AG04449 (cell line): ENCODE data around the gene SDC1.
"Not testable (repeated sequence)": the region's sequence is repeated elsewhere in the genome, so short reads cannot be mapped to it uniquely, and the experiment has no call there.

Source experiments
- CTCF ChIA-PET: fragments of 350-600 bp; formaldehyde crosslinking; extraction: SDS; loops from one replicate; lab custom pipeline; 2021; ENCODE audit warnings: antibody characterized with exemption; lab: Yijun Ruan, JAX
- POLR2A ChIA-PET: fragments of 400-600, 350-600 bp; formaldehyde crosslinking; extraction: SDS; loops from one replicate; lab custom pipeline; 2020; ENCODE audit warnings: antibody characterized with exemption, inconsistent platforms; lab: Yijun Ruan, JAX
- DNase-seq: peaks from one replicate; pipeline ENCODE4 v3.0.0-alpha.2; 2010; ENCODE audit warnings: low read depth, low spot score
- H3K4me3 ChIP-seq: 2 replicates; pipeline ENCODE4 v1.5.1; 2011; ENCODE audit warnings: low read depth, mild to moderate bottlenecking, control low read depth, low read length
- TF ChIP-seq, protein P1 (sequence below): IDR thresholded peaks from one replicate; pipeline ENCODE4 v1.5.1; 2011; ENCODE audit warnings: mild to moderate bottlenecking, moderate library complexity, low read length, control low read depth, inconsistent platforms; ENCODE audit not compliant: insufficient read depth; ENCODE audit errors: missing control alignments

Gene SDC1, protein sequence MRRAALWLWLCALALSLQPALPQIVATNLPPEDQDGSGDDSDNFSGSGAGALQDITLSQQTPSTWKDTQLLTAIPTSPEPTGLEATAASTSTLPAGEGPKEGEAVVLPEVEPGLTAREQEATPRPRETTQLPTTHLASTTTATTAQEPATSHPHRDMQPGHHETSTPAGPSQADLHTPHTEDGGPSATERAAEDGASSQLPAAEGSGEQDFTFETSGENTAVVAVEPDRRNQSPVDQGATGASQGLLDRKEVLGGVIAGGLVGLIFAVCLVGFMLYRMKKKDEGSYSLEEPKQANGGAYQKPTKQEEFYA

DNA sequence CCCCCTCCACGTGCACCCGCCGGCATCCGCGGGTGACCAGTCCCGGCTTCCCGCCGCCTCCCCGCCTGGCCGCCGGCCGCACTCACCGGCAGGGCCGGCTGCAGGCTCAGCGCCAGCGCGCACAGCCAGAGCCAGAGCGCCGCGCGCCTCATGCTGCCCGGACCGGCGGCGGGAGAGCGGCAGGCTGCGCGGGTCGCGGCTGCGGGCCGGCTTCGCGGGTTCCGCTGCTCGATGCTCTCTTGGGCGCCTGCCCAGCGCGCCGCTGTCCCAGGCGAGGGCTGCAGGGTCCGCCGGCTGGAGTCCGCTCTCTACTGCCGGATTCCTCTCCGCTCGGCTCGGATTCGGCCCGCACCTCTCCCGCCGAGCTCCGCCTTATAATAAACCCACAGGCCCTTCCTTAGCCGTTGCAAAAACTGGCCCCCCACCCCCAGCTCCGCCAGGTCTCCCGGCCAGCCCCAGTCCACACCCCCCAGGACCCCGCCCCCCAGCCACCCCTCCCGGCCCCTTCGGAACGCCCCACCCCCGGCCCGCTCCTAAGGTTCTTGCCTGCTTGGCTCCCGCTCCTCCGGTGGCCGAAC lies at the start of gene SDC1:
Gene SDC1, minus strand, starts transcription at position 415 of the 578 bp plus-strand sequence. Its CDS starts 263 bp downstream, at position 152.
- peak within 1 kb of the TSS; percentile 64 for H3K4me3 ChIP-seq
- TF ChIP-seq, protein P1, sequence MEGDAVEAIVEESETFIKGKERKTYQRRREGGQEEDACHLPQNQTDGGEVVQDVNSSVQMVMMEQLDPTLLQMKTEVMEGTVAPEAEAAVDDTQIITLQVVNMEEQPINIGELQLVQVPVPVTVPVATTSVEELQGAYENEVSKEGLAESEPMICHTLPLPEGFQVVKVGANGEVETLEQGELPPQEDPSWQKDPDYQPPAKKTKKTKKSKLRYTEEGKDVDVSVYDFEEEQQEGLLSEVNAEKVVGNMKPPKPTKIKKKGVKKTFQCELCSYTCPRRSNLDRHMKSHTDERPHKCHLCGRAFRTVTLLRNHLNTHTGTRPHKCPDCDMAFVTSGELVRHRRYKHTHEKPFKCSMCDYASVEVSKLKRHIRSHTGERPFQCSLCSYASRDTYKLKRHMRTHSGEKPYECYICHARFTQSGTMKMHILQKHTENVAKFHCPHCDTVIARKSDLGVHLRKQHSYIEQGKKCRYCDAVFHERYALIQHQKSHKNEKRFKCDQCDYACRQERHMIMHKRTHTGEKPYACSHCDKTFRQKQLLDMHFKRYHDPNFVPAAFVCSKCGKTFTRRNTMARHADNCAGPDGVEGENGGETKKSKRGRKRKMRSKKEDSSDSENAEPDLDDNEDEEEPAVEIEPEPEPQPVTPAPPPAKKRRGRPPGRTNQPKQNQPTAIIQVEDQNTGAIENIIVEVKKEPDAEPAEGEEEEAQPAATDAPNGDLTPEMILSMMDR: no peak
- ChIA-PET POLR2A (no interaction called here), CTCF (interaction anchor here (0.9 to 3.7 kb wide), 18 partner anchors 9 to 266 kb away, joined by 3 to 35 read pairs (median 6); no protein-coding TSS in a partner anchor)
- DNase-seq: no peak

DNA sequence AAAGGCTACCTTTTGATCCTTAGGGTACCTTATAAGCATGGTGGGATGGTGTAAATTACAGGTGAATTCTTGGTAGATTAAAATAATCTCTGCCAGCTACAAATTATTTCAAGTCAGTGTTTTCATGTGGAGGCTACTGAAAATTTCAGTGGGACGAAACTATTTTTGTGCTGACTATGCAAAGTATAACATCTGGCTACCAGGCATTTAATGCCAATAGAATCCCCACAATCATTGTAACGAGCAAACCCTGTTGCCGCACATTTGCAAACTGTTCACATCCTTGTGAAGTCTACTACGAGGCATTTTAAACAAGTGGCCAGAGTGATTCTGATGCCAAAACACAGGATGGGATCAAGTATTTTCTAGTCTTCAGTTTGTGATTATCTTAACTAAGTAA lies 48.1 kb upstream of the SDC1 start:
- TF ChIP-seq, protein P1: no peak
- H3K4me3 ChIP-seq: no peak overlapping the region
- no peak for DNase-seq
- POLR2A ChIA-PET: no interaction called here
- CTCF ChIA-PET: interaction anchor here (1.1 to 17.2 kb wide), 3 partner anchors 10 to 178 kb away, joined by 3 to 176 read pairs (median 10); no protein-coding TSS in a partner anchor

DNA sequence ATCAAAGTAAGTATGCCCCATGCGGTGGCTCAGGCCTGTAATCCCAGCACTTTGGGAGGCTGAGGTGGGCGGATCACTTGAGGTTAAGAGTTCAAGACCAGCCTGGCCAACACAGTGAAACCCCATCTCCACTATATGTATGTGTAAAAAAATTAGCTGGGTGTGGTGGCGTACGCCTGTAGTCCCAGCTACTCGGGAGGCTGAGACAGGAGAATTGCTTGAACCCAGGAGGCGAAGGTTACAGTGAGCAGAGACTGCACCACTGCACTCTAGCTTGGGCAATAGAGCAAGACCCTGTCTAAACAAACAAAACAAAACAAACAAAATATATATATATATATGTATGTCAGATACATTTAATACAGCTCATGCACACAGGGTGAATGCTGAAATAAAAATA lies 43.4 kb upstream of the SDC1 start:
- DNase-seq, CTCF ChIA-PET, POLR2A ChIA-PET, H3K4me3 ChIP-seq: not testable (repeated sequence)

DNA sequence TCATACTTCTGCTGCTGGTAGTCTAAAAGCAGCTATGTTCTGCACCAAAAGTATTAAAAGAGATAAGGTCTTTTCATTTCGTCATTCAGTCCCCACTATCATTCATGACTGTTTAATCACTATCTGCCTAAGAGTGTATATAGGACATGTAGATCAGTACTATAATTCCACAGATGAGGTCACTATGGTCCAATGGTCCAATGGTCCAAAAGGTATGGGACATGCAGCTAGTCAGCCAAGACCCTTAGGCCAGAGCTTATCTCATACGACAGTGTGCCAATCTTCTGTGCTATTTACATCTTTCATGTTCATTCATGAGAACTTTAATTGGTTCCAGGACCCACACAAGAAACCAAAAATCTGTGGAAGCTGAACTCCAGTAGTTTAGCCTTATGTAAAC lies 42.6 kb upstream of the SDC1 start:
- ChIA-PET POLR2A (no interaction called here), CTCF (interaction anchor here (1.0 to 1.1 kb wide), 2 partner anchors 10 to 24 kb away, joined by 4 read pairs; no protein-coding TSS in a partner anchor)
- TF ChIP-seq, protein P1: no peak
- no peak overlapping the region for H3K4me3 ChIP-seq
- DNase-seq: no peak

DNA sequence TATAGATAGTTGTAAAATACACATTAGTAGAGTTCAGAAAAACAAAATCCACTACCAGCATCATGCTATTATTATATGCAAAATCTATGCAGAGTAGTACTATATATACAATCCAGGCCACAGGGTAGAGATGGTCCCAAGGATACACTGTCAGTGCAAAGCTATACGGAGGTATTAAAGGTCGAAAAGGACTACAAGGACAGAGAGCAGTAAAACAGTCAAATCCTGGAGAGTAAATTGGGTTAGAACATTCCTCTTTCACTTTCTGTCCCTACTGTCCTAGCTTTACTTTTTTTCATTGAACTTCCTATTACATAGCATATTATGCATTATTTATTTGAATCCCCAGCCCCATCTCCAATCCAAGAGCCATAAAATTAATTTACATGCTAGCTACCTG lies 39.7 kb upstream of the SDC1 start:
- TF ChIP-seq, protein P1: no peak
- ChIA-PET POLR2A (no interaction called here), CTCF (interaction anchor here (0.5 to 2.2 kb wide), 4 partner anchors 13 to 161 kb away, joined by 3 to 7 read pairs (median 4); no protein-coding TSS in a partner anchor)
- no peak for DNase-seq
- no peak overlapping the region for H3K4me3 ChIP-seq

DNA sequence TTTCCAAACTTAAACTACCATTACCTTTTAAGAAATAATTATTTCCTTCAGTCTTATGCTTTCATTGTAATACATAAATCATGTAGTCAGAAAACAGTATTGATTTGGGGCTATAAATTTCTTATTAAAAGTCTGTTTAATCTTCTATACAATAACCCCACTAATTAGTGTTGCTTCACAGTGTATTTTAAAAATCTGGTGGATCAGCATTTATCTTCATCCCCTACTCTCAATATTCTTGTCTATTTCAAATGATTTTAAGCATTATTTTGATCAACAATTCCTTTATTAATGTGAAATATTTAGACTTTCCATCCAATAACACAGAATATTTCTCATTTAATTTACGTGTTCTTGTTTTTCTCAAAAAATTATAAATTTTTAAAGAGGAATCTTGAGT lies 32.5 kb upstream of the SDC1 start:
- ChIA-PET POLR2A (no interaction called here), CTCF (no interaction called here)
- no peak for DNase-seq
- TF ChIP-seq, protein P1: no peak
- no peak overlapping the region for H3K4me3 ChIP-seq
